M059J (cell line): ENCODE results near the gene UVSSA. TPM values are rescaled to one million over a fixed set of nuclear protein-coding genes. Genes with fewer than 3 reads are reported as not detected.
A peak's percentile ranks its signal among the peaks of the same experiment; 100 is the strongest.

Experiments
- DNase-seq: peaks from one replicate; pipeline ENCODE4 v3.0.0-alpha.2; 2012; ENCODE audit warnings: low read depth
- total RNA-seq: library from RNA; depleted of rRNA; stranded (reverse); fragments of >200 nt; shearing (Covaris generic); gene quantifications from 2 replicates; pipeline ENCODE4 v1.2.3, GENCODE V29; 2014

Gene UVSSA
- total RNA-seq, 1 experiment from 2014 or later, result 3.9 TPM

DNA sequence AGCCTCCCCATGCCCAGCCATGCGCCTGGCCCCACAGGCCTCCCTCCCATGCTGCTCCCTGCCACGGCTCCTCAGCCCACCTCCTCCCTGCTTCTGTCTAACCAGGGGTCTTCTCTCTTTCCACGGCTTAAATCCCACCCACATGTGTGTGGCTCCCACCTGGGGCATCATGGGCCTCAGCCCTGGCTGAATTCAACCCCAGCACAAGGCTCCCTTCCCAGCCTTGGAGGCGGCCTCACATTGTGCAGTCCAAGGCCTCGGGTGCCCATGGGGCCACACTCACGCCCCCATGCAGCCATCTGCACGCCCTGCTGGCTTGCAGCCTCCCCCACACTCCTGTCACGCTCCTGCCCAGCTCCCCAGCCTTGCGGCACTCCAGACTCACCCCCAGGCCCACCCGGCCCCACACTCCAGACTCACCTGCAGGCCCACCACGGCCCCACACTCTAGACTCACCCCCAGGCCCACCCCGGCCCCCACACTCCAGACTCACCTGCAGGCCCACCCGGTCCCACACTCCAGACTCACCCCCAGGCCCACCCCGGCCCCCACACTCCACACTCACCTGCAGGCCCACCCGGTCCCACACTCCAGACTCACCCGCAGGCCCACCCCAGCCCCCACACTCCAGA lies 30.4 kb upstream of the UVSSA start:
- DNase-seq, result no peak

DNA sequence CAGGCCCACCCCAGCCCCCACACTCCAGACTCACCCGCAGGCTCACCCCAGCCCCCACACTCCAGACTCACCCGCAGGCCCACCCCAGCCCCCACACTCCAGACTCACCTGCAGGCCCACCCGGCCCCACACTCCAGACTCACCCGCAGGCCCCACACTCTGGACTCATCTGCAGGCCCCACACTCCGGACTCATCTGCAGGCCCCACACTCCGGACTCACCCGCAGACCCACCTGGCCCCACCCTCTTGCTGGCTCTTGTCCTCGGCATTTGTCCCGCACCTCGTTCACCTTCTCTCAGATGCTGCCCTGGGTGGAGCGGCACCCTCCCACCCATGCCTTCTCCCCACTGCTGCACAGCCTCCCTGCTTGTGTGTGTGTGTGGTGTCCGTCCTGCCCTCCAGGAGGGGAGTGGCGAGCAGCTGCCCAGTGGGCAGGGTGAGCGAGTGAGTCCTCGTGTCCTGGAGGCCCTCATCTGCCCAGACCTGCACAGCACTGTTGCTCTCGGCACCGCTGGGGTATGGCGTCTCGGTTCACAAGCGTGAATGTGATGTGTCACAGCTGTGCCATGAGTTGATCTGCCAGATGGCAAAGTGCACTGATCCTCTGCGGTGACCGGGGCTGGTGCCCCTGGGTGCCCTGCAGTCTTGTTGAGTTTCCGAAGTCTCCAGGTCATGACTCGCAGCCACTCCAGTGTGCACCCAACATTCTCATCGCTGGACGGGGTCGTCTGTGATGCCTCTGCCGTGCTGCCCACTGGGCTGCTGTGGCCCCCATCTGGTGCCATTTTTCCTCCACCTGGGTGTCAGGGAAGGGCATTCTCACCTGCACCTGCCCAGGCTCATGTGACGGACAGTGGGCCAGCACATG lies 29.6 kb upstream of the UVSSA start:
- no peak for DNase-seq

DNA sequence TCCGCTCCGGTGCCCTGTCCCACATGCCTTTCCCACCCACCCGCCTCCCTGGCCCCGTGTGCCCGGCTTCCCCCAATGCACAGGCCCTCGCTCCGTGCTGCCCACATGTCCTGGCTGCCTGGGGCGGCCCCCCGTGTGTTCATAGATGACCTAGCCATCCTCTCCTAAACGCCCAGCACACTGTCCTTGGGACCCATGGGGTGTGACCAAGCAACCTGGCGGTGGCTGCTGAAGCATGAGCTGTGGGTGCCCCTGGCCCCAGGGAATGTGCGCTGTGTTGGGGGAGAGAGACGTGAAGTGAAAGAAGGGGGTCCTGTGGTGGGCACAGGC lies 29.0 kb upstream of the UVSSA start:
- no peak for DNase-seq

DNA sequence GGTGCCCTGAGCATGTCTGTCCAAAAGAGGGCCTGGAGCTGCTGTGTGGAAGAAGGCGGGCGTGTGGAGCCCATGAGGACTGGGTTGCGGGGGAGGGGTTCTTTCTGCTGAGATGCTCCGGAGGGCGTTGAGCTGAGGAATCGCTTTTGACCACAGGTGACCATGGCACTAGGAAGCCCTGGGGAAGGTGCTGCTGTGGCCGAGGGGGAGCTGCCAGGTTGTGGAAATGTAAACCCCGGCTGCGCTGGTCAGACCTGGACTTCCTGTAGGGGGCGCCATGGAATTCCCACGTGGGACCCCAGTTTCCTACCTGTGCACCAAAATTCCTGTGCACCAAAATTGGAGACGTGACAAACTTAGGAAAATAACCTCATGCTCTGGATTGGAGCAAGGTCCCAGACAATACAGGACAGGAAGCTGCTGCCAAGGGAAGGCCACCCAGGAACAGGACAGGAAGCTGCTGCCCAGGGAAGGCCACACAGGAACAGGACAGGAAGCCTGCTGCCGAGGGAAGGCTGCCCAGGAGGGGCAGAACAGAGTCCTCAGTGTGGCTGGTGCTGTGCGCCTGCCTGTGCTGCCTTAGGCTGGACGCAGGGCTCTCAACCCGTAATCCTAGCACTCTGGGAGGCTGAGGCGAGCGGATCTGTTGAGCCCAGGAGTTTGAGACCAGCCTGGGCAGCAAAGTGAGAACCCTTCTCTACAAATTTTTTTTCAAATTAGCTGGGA lies 28.4 kb upstream of the UVSSA start:
- no peak for DNase-seq

DNA sequence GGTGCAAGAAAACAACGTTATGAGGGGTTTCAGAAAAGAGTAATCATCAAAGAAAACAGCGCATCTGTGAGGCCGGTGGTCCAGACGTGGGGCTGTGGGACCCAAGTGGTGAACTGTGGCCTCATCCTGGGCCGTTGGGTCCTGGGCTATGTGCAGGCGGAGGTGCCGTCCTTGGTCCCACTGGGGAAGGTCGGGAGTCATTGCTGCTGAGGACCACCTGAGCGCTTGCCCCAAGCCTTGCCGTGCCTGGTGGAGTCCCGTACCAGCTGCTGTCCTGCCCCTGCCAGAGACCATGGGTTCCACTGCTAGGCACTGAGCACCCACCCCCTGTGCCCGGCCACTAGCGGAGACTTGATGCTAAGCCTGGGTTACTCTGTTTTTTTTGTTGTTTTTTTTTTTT lies 25.5 kb upstream of the UVSSA start:
- DNase-seq, result no peak

DNA sequence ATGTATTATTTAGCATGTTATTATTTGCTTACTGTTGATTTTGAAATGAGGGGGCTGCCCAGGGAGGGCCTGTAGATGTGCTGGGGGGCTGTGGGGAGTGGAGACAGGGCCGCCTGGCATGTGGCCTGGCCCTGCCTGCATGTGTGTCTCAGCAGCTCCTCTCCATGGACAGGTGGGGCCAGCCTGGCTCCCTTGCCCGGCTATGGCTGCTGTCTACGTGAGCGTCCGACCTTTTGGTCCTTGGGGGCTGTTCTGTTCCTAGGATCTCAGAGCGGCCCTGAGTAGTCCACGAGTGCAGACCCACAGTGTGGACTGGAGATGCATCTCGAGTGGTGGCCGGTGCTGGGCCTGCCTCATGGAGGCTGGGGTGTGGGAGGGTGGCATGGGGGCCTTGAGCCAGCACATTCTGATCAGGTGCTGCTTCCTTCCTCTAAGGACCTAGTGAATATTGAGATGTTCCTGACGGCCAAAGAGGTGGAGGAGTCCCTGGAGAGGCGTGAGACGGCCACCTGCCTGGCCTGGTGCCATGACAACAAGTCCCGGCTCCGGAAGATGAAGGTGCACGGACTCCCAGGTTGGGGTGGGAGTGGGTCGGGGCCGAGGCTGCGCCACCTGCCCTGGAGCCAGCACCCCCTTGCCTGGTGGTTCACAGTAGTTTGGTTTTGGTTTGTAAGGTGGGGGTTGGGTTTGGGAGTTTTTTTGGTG lies 24.9 kb upstream of the UVSSA start:
- DNase-seq, result no peak

DNA sequence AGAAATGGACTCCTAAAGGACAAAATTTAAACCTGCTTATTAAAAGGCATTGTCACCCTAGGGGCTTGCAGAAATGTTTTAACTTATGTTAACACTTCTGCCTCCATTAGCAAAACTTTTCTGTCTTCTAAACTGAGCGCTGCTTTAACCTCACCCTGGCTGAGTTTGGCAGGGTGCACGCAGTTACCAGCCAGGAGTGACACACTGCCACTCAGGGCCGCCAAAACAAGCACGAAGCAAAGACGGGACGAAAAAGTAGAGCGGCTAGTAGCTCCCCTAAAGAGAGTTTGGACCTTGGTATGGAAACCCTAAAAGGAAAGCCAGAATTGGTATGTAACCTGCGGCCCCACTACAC lies 23.8 kb upstream of the UVSSA start:
- DNase-seq, result no peak

DNA sequence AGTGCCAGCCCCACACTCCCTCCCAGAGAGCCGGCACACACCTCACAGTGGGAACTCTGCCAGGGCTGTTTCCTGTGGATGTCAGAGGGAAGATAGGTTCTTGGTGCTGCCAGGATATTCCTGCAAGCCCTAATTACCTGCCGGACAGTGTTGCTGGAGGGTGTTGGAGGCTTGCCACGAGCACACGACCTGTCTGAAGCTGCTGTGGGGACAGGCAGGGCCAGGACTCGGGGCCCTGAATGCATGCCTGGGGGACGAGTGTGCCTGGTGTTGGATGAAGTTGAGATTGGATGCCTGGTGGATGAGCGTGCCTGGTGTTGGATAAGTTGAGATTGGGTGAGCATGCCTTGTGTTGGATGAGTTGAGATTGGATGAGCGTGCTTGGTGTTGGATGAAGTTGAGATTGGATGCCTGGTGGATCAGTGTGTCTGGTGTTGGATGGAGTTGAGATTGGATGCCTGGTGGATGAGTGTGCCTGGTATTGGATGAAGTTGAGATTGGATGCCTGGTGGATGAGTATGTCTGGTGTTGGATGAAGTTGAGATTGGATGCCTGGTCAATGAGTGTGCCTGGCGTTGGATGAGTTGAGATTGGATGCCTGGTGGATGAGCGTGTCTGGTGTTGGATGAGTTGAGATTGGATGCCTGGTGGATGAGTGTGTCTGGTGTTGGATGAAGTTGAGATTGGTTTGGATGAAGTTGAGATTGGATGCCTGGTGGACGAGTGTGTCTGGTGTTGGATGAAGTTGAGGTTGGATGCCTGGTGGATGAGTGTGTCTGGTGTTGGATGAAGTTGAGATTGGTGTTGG lies 23.2 kb upstream of the UVSSA start:
- DNase-seq, result peak; percentile 93

DNA sequence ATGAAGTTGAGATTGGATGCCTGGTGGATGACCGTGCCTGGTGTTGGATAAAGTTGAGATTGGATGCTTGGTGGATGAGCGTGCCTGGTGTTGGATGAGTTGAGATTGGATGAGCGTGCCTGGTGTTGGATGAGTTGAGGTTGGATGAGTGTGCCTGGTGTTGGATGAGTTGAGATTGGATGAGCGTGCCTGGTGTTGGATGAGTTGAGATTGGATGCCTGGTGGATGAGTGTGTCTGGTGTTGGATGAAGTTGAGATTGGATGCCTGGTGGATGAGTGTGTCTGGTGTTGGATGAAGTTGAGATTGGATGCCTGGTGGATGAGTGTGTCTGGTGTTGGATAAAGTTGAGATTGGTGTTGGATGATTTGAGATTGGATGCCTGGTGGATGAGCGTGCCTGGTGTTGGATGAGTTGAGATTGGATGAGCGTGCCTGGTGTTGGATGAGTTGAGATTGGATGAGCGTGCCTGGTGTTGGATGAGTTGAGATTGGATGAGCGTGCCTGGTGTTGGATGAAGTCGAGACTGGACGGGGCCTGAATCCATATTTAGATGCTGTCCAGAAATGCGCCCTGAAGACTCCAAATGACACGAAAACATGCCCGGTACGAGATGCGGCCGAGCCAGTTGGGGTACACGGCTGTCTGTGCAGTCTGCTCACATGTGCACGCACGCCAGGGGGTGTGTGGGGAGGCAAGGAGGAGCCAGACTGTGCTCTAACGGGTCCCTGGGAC lies 22.4 kb upstream of the UVSSA start:
- DNase-seq, result peak; percentile 54

DNA sequence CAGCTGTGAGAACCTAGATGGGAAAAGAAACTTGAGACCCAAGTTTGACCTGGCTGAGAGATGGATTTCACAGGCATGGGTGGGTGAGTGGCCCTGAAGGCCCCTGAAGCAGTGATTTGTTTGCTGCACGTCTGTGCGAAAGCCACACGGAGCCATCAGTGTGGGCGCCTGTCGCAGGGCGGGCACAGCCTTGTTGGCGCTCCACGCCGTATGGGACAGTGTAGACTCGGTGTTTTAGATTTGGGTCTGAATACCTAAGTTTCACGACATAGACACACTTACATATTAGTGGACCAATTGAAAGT lies 21.9 kb upstream of the UVSSA start:
- no peak for DNase-seq

DNA sequence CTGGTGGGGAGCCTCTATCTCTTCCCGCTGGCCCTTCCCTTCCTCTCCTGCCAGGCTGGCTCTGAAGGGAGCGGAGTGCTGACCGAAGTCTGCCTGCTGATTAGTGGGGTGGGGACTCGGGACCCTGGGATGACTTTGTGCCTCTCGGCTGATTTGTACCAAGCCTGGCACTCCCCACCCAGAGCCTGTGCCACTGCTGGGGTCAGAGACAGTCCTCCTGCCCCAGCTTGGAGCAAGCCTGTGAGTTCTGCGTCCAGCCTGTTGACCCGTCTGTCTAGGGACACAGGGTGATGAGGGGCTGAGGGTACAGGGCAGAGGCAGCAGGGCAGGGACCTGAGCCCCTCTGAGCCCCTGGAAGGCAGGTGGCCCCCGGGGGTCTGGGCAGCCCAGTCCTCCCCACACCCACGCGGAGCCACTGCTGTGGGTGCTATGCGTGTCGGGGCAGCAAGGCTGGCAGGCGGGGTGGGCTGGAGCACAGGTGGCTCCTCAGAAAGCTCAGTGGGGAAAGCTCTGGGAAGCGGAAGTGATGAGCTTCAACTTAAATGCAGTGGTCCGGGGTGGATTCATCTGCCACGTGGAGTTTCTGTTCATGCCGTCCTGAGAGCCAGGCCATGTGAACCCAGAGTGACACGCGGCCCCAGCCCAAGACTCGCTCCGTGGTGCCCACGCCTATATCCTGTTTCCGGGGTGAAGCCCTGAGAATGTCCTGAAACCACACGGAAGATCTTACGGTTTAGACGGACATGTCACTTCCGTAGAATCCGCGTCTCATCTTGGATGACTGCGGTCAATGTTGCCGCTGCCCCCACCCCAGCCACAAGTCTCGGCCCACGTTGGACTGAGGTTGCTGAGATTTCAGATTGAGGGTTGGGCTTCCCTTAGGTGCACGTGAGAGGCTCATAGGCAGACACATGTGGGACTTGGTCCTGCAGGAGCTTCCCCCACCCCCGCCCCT lies 21.1 kb upstream of the UVSSA start:
- DNase-seq, result no peak

DNA sequence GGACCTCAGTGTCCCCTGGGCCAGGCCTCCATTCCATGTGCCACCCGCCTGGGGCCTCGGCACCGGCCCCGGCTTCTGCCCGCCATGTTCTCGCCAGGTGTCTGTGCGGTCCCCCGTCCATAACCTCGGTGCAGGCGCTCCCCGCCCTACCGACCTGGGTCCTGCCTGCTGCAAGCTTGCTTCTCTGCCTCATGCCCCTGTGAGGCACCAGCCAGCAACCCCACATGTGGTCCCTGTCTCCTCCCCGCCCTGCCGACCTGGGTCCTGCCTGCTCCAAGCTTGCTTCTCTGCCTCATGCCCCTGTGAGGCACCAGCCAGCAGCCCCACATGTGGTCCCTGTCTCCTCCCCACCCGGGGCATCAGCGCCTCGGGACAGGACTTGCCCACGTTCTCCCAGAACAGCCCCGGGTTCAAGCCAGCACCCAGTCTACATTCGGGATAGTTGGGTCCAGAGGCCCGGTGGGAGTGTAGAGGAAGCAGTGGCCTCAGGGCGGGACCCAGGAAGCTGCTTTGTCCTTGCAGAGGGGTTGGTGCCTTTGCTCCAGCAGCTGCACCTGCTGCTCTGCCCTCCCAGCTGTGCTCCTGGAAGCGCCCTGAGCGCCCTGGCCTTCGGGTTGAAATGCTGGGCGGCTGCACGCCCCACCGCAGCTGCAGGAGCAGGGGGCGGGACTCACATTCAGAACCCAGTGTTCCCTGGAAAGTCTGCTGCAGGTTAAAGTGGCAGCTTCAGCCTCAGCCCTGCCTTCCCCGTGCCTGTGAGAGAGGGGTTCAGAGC lies 20.1 kb upstream of the UVSSA start:
- DNase-seq, result no peak

DNA sequence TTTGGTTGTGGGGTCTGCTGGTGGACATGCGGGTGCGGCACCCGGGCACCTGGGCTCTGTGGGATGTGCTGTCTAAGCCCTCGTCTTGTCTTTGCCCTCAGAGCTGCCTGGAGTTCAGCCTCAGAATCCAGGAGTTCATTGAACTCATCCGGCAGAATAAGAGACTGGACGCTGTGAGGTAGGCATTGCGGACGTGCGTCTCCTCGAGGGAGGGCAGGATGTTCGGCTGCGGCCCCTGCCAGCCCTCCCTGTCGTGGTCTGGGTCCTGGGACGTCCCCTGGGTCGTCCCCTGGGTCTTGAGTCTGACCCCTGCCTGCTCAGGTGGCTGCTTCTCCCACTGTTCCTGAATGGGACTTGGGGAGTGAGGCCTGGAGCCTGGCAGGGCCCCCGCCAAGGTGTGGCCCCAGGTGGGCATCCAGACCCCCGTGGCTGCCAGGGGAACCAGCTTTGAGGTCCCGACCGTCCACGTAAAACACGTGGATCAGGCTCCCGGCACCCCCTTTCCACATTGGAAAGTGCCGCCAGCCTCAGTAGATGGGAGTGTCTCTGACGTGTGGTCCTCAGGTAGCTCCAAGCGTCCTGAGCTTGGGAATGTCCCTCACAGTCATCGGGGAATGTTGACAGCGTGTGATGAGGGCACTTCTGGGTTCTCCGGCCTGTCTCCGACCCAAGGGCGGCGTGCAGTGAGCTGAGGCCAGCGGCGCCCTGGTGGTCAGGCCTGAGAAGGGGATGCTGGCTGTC lies 19.3 kb upstream of the UVSSA start:
- no peak for DNase-seq

DNA sequence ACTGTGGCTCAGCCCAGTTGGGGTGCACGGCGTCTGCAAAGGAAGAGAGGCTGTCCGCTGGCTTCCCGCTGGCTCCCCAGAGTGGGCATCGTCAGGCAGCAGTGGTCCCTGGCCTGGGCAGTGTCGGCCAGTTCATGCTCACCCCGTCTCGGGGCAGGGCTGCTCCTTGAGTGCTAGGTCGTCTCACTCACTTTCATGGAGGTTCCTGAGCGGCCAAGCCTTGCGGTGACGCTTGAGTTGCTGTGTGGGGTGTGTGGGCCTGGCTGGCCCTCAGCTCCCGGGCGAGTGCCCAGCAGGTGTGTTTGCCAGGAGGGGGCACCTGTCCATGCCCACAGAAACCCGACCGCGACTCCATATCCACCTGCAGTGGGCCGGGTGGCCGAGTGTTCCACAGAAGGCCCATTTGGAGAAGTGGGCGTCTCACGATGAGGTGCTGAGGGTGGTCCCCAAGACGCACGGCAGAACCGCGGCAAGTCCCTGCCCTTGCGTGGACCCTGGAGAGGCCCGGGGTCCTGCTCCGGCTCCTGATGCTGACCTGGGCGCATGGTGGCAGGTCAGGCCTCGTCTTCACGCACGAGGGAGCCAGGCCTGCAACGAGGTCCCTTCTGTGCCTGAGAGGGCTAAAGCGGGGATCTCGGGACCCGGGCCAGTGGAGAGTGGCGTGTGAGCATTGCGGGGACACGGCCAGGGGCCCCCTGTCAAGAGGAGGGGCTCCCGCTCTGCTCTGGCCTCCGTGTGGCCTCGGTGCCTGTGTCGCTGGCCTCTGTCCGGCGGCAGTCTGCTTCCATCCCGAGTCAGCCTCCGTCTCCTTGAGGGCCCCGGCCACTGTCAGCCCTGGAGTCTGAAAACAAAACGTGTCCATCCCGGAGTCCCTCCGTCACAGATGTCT lies 18.5 kb upstream of the UVSSA start:
- DNase-seq, result no peak

DNA sequence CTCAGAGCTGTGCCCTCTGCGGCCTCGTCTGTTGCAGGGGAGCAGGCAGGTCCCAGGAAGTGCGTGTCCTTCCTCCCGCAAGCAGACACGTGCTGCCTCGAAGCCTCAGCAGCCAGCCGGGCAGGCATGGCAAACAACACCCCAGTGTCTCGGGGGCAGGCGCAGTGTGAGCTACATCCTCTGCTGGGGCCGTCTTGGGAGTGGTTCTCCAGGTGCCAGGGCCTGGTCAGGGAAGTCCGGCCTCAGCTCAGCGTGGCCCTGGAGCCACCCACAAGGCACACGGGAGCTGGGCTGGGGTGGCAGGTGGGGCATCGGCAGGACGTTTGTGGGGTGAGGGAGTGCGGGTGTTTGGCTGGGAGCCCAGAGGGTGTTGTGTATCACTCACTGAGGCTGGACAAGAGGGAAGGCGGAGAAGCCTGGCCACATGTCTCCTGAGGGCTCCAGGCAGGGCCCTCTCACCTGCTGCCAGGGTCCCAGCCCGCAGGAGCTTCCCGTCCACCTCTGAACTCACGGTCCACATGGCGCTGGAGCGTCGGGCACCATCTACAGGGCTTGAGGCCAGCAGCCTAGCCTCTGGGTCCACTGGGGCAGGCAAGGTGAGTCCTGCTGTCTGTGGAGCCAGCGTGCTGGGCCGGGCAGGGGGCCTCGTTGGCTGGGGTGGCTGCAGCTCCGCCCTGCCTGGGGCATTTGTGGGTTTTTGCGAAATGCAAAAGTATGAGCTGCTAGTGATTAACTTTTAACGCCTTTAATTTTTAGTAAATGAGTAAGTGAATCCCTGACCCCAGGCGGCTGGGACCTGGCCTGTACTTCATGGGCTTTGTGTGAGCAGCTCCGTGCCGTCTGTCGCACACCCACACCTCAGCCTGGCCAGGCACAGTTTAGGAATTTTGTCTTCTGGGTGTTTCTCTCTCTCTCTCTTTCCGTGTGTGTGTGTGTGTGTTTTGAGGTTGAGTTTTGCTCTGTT lies 17.3 kb upstream of the UVSSA start:
- peak; percentile 60 for DNase-seq
